HG02588 (cell line): ENCODE data around the gene TAOK3.
"Not testable (repeated sequence)": the region's sequence is repeated elsewhere in the genome, so short reads cannot be mapped to it uniquely, and the experiment has no call there.

Source experiments
- ATAC-seq: cut with Tn5 transposase; IDR thresholded peaks from one replicate; pipeline ENCODE4 v1.9.1; 2021; ENCODE audit warnings: mild to moderate bottlenecking, moderate library complexity; ENCODE audit not compliant: unreplicated experiment

TAOK3 gene

DNA sequence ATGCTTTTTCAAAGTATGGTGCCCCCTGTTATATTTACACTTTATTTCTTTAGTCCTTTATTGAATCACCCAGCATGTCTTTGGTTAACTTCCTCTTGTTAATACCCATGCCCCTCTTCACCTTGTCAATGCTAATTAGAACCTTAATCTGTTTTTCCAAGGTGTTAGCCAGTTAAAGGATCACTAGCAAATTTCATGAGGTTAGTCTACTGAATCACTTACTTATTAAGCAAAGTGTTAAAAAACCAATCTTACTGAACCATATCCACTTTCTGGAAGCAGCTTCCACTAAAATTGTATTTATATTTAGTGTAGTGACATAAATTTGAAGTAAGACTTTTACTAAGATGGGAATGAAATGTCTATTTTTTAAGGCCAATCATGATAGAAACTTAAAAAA is 27.9 kb downstream of the TAOK3 start:
- no peak for ATAC-seq

DNA sequence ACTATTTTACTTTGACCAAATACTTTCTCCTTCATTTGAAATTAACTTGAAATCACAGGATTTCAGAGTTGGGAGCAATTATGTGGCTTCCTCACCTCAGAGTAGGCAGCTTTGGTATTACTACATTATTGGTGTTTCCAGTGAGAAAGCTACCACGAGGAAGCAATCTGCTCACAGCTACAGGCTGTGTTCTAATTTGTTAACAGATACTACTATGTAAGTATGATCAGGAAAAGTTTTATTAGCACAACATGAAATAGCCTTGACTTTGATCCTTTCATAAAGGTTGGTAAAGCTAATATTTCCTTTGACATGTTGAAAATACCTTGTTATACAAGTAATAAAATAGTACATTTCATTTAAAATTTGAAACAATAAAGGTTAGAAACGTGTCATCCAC is 30.6 kb downstream of the TAOK3 start:
- no peak for ATAC-seq

- ATAC-seq: no peak
Measured at GRCh38 chr12:118337194-118337838, 35.4 kb downstream of the TAOK3 start.

GRCh38 chr12:118336123-118336522 is 36.6 kb downstream of the TAOK3 start:
- ATAC-seq: no peak

- no peak for ATAC-seq
Measured at GRCh38 chr12:118334939-118335567, 37.7 kb downstream of the TAOK3 start.

DNA sequence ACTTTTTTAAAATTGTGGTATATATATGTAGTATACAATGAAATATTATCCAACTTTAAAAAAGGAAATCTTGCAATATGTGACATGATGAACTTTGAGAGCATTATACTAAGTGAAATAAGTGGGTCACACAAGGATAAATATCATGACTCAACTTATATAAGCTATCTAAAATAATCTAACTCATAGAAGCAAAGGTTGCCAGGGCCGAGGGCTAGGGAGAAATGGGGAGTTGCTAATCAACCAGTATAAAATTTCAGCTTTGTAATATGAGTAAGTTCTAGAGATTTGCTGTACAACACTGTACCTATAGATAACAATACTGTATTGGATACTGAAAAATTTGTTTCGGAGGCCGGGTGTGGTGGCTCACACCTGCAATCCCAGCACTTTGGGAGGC is 38.5 kb downstream of the TAOK3 start:
- ATAC-seq: no peak

- no peak for ATAC-seq
Measured at GRCh38 chr12:118332511-118332910, 40.2 kb downstream of the TAOK3 start.

GRCh38 chr12:118330421-118331018 is 42.2 kb downstream of the TAOK3 start:
- ATAC-seq: peak; percentile 65

GRCh38 chr12:118328486-118329330 is 44.0 kb downstream of the TAOK3 start:
- ATAC-seq: no peak

DNA sequence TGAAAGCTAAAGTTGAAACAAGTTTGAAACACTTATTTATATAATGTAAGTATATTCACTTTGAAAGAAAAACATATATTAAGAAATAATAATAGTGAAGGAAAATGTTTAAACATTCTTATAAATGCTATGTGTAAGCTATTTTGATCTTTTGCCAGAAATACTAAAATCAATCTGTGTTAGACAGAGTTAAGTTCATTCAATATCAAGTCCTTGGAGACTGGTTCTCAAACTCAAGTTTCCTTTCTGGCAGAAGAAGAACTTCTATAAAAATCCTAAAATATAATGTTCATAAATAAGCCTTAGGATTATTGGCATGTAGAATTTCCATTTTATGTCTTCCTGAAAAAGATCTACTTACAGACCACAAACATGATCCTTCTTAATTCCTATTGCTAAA is 45.3 kb downstream of the TAOK3 start:
- ATAC-seq: no peak

DNA sequence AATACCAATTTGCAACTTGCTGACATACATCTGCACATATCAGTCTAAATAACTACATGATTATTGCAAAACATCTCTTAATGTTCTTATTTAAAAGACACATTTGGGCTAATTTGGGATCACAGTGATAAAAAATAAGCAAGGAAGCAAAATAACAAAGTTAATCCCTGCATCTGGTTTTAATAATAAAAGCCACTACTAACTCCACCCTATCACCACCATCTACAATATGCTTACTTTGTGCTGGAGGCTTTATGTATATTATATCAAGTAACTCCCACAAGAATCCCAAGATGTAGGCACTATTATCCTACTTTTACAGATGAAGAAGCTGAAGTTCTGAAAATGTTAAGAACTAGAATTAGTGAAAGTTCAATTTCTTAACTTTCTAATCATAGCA is 45.7 kb downstream of the TAOK3 start:
- ATAC-seq: no peak

GRCh38 chr12:118325081-118325480 is 47.6 kb downstream of the TAOK3 start:
- no peak for ATAC-seq

DNA sequence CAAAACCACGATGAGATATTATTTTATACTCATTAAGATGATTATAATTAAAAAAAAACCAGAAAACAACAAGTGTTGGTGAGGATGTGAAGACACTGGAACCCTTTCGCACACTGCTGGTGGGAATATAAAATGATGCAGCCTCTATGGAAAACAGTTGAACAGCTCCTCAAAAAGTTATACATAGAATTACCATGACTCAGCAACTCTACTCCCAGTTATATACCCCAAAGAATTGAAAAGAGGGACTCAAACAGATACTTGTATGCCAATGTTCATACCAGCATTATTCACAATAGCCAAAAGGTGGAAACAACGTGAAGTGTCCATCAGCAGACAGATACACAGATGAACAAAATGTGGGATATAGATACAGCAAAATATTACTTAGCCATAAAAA is 53.1 kb downstream of the TAOK3 start:
- ATAC-seq: no peak

DNA sequence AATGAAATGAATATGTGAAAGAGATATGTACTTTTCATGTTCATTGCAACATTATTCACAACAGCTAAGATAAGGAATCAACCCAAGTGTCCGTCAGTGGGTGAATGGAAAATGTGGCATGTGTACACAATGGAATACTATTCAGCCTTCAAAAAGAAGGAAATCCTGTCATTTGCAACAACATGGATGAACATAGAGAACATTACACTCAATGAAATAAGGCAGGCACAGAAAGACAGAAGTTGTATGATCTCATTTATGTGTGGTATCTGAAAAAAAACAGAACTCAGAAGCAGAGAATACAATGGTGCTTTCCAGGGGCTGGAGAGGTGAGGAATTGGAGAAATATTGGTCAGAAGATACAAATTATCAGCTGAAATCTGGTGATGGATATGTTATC is 54.0 kb downstream of the TAOK3 start:
- ATAC-seq: no peak

DNA sequence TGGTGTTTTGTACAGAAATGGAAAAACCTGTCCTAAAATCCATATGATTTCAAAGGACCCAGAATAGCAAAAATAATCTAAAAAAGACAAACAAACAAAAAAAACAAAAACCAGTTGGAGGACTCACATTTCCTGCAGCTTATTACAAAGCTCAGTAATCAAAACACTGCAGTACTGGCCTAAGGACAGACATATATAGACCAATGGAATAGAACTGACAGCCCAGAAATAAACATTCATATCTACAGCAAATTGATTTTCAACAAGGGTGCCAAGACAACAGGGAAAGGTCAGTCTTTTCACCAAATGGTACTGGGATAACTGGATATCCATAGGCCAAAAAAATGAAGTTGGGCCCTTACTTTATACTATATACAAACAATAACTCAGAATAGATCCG is 55.0 kb downstream of the TAOK3 start:
- no peak for ATAC-seq

GRCh38 chr12:118315821-118316220 is 56.9 kb downstream of the TAOK3 start:
- ATAC-seq: no peak

GRCh38 chr12:118312578-118312977 is 60.1 kb downstream of the TAOK3 start:
- ATAC-seq: peak; percentile 56

DNA sequence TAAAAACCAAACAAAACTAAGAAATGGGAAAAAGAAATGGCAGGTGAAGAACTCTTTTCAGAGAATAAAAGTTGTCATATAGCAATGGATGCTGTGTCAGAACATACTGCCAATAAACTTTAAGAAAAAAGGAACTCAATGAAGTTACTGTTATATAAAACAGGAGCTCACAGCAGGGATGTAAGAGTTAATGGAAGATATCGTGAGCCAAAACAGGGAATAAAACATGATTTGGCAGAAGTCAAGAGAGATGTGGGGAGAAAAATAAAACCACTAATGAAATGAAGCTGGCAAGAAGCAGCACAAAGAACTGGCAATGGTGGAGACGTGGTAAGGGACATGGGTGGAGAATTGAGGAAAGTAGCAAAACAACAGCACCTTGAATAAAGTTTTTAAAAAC is 61.0 kb downstream of the TAOK3 start:
- ATAC-seq: no peak

DNA sequence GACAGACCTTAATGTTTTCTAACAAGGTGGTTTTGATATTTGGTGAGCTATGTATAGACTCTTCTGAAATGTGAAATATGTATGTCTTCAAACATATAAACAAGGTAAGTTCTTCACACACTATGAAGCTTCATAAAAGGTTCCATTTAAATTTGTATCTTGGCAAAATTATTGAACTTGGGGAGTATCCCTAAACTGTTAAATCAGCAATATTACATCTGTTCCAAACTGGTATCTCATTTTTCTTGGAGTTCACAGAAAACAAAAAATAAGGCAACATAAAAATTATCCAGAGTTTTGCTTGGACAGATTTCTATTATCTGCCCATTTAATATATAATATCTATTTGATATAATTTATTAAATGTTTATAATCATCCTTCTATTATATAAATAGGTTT is 62.4 kb downstream of the TAOK3 start:
- no peak for ATAC-seq

DNA sequence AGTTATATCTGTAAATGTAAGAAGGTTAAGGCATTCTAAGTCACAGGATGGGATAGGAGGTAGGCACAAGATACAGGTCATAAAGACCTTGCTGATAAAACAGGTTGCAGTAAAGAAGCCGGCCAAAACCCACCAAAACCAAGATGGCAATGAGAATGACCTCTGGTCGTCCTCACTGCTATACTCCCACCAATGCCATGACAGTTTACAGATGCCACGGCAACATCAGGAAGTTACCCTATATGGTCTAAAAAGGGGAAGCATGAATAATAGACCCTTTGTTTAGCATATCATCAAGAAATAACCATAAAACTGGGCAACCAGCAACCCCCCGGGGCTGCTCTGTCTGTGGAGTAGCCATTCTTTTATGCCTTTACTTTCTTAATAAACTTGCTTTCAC is 64.7 kb downstream of the TAOK3 start:
- ATAC-seq: not testable (repeated sequence)

GRCh38 chr12:118307069-118307954 is 65.4 kb downstream of the TAOK3 start:
- ATAC-seq: peak; percentile 40
